Ovary (tissue), 3 donors: ENCODE data around the gene ZNF74.

Experiments
- EP300 ChIP-seq: sonication (generic); formaldehyde crosslinking; IDR thresholded peaks from one replicate; pipeline ENCODE4 v1.6.1; 2017; ENCODE audit warnings: antibody characterized with exemption
- TF ChIP-seq, protein P1 (sequence below), 3 donors: fragments of 450-650 bp in 2 of 3; fragments of 200-600 bp in 1 of 3; IDR thresholded peaks; one replicate each; pipeline versions ENCODE4 v1.5.1 to v1.8.0; 2016 to 2022; ENCODE audit warnings: antibody characterized with exemption in 3 of 3, mild to moderate bottlenecking in 1 of 3
- donor health status: DM: no; HTN: no; CAD: no.

DNA sequence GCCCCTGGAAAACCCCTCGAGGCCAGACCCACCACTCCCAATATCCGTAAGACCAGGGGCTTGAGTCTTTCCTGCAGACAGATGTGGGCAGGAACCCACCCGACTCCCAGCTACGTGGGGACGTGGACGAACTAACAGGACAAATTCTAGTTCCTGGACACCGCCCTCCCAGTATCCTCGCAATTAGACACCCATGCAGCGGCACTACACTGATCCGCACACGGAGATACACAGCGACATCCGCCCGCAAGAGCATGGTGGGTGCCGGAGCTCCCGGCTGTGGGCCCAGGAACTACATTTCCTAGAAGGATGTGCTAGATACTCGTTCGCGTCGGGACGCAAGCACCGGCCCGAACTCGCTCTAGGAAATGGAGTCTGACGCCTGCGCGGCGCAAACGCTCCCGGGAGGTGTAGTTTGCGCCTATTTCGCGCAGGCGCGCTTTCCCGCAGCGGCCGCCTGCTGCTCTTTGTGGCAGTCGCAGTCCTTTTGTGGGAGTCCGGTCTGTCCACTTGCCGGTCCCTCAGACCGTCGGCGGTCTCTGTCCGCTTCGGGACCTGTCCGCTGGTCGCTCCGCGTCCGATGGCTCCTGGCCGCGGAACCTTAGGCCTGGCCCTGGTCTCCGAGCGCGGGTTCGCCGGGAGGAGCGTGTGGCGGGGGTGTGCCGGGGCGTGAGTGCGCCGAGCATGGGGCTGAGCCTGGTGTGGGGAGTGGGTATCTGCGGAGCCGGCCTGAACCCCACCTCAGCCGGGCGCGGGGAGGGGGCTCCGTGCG lies at the start of gene ZNF74:
- TF ChIP-seq, protein P1, sequence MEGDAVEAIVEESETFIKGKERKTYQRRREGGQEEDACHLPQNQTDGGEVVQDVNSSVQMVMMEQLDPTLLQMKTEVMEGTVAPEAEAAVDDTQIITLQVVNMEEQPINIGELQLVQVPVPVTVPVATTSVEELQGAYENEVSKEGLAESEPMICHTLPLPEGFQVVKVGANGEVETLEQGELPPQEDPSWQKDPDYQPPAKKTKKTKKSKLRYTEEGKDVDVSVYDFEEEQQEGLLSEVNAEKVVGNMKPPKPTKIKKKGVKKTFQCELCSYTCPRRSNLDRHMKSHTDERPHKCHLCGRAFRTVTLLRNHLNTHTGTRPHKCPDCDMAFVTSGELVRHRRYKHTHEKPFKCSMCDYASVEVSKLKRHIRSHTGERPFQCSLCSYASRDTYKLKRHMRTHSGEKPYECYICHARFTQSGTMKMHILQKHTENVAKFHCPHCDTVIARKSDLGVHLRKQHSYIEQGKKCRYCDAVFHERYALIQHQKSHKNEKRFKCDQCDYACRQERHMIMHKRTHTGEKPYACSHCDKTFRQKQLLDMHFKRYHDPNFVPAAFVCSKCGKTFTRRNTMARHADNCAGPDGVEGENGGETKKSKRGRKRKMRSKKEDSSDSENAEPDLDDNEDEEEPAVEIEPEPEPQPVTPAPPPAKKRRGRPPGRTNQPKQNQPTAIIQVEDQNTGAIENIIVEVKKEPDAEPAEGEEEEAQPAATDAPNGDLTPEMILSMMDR (IDR thresholded peaks at IDR 0.05): no peak
- no peak for TF ChIP-seq EP300
